ENCODE measurements around the gene C1orf35. TPM values are rescaled to one million over a fixed set of nuclear protein-coding genes. Genes with fewer than 3 reads are reported as not detected.

C1orf35 gene
- total RNA-seq, 1 donor = 5.6 TPM

GRCh38 chr1:228072658-228073043 lies 30.5 kb downstream of the C1orf35 start:
- no peak for DNase-seq (ENCODE audit: low read depth)
- H3K4me3 ChIP-seq (ENCODE audit: low read depth, low read length) = no peak overlapping the region
- no peak for TF ChIP-seq CTCF (IDR thresholded peaks at IDR 0.05; ENCODE audit: insufficient read depth, low read depth, low read length)

- TF ChIP-seq CTCF (IDR thresholded peaks at IDR 0.05; ENCODE audit: insufficient read depth, low read depth, low read length) = no peak
- no peak overlapping the region for H3K4me3 ChIP-seq (ENCODE audit: low read depth, low read length)
Measured at GRCh38 chr1:228071839-228072657, 31.1 kb downstream of the C1orf35 start.

GRCh38 chr1:228070851-228071250 lies 32.3 kb downstream of the C1orf35 start:
- DNase-seq (ENCODE audit: low read depth) = no peak
- TF ChIP-seq CTCF (IDR thresholded peaks at IDR 0.05; ENCODE audit: insufficient read depth, low read depth, low read length) = no peak

More at GRCh38 chr1:228071839-228072657, 31.1 kb downstream of the C1orf35 start:
- no peak for DNase-seq (ENCODE audit: low read depth)

GRCh38 chr1:228070173-228070572 lies 33.0 kb downstream of the C1orf35 start:
- no peak for DNase-seq (ENCODE audit: low read depth)
- no peak overlapping the region for H3K4me3 ChIP-seq (ENCODE audit: low read depth, low read length)
- TF ChIP-seq CTCF (IDR thresholded peaks at IDR 0.05; ENCODE audit: insufficient read depth, low read depth, low read length) = no peak

More at GRCh38 chr1:228070851-228071250, 32.3 kb downstream of the C1orf35 start:
- H3K4me3 ChIP-seq (ENCODE audit: low read depth, low read length) = no peak overlapping the region

GRCh38 chr1:228068359-228068758 lies 34.8 kb downstream of the C1orf35 start:
- TF ChIP-seq CTCF (IDR thresholded peaks at IDR 0.05; ENCODE audit: insufficient read depth, low read depth, low read length) = no peak
- H3K4me3 ChIP-seq (ENCODE audit: low read depth, low read length) = no peak overlapping the region
- DNase-seq (ENCODE audit: low read depth) = no peak

- H3K4me3 ChIP-seq (ENCODE audit: low read depth, low read length) = no peak overlapping the region
- DNase-seq (ENCODE audit: low read depth) = no peak
- TF ChIP-seq CTCF (IDR thresholded peaks at IDR 0.05; ENCODE audit: insufficient read depth, low read depth, low read length) = no peak
Measured at GRCh38 chr1:228066891-228067654, 36.1 kb downstream of the C1orf35 start.
